ENCODE data around the gene LIPC.
A peak's percentile ranks its signal among the peaks of the same experiment; 100 is the strongest.

LIPC gene

DNA sequence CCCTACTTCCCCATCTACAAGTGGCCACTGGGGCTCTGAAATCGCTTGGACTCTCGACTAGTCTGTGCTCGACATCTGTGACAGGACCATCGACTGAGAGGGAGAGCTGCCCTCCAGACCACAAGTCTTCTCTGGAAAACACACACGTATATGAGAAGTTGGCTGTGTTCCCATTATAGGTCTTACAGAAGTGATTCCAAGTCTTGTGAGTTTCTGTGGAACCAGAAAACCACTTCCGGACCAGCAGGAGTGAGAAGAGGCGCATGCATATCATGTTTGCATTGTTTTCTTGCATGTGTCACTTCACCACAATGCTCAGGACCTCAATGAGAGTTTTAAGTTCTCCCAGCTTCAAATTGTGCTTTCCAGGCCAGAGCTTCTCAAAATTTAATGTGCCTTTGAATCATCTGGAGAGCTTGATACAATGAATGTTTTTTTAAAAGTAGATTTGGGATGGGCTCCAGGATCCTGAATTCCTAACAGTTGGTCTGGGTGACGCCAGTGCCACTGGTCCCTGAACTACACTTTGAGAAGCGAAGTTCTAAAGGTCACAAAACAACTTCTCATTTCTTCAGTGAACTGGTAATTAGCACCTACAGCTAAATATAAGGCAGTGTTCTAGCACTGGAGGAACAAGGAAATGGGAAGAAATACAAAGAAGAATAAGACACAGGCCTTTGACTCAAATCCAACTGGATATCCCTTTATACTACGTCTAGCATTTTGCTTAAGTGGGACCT is 15.7 kb downstream of the LIPC start:
- FAIRE-seq = no peak
- TF ChIP-seq POLR2A (IDR thresholded peaks at IDR 0.05; ENCODE audit: low read depth, low read length) = no peak
- no peak for DNase-seq (ENCODE audit: insufficient read length, low spot score)

DNA sequence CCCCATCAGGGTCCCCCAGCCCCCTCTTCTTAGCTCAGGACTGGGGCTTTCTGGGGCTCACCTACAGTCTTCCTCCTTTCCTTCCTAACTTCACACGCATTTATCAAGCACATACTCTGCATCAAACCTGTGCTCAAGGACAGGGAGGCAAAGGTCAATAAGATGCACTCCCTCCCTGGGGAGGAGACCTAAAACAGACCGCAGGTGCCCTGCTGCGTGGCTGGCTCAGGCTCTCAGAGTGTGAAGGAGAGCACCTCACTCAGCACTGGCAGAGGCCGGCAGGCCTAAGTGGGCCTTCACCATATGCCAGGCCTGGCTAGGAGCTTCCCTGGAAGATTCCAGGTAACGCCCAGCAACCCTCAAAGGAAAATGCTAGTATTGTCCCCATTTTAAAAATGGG is 16.5 kb downstream of the LIPC start:
- FAIRE-seq = no peak
- no peak for DNase-seq (ENCODE audit: insufficient read length, low spot score)
- no peak for TF ChIP-seq POLR2A (IDR thresholded peaks at IDR 0.05; ENCODE audit: low read depth, low read length)

GRCh38 chr15:58448906-58449305 is 17.1 kb downstream of the LIPC start:
- no peak for DNase-seq (ENCODE audit: insufficient read length, low spot score)
- FAIRE-seq = no peak
- no peak for TF ChIP-seq POLR2A (IDR thresholded peaks at IDR 0.05; ENCODE audit: low read depth, low read length)

- no peak for DNase-seq (ENCODE audit: insufficient read length, low spot score)
- no peak for TF ChIP-seq POLR2A (IDR thresholded peaks at IDR 0.05; ENCODE audit: low read depth, low read length)
- FAIRE-seq = no peak
Measured at GRCh38 chr15:58451826-58452225, 20.0 kb downstream of the LIPC start.

DNA sequence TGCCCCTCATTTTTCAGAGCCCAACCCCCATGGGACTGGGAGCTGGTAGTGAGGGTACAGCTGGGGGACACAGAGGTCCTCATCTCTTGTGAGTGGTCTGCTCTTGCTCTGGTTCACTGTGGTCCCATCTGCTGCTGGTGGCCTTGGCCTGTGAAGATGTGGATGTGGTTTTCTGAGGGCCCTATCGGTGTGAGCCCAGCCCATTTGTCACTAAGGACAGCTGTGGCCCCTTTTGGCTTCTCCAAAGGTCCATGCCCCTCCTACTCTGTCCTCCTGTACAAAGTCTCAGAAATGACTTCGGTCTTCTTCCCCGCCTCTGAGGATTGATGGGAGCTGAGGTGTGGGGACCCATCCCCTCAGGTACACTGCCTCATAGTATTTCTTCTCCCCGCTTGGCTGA is 21.0 kb downstream of the LIPC start:
- FAIRE-seq (no peak), DNase-seq (ENCODE audit: insufficient read length, low spot score) (no peak)
- no peak for TF ChIP-seq POLR2A (IDR thresholded peaks at IDR 0.05; ENCODE audit: low read depth, low read length)

- no peak for TF ChIP-seq POLR2A (IDR thresholded peaks at IDR 0.05; ENCODE audit: low read depth, low read length)
- no peak for DNase-seq (ENCODE audit: insufficient read length, low spot score)
- no peak for FAIRE-seq
Measured at GRCh38 chr15:58453931-58454793, 22.4 kb downstream of the LIPC start.

DNA sequence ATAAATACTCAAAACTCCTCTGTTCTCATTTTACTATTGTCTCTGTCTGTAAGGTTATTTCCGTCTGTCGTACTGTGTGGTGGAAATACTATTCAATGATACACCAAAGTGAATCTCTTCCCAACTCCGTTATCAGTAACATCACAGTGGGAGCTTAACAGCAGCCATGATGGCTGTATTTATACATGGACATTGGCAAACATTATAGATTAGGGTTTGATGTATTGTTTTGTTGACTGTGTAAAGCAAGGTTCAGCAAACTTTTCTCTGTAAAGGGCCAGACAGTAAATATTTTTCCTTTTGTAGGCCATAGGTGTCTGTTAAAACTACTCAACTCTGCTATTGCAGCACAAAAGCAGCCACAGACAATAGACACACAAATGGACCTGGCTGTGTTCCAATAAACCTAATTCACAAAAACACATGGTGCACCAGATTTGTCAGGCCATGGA is 23.2 kb downstream of the LIPC start:
- FAIRE-seq (no peak), DNase-seq (ENCODE audit: insufficient read length, low spot score) (no peak)
- TF ChIP-seq POLR2A (IDR thresholded peaks at IDR 0.05; ENCODE audit: low read depth, low read length) = no peak

DNA sequence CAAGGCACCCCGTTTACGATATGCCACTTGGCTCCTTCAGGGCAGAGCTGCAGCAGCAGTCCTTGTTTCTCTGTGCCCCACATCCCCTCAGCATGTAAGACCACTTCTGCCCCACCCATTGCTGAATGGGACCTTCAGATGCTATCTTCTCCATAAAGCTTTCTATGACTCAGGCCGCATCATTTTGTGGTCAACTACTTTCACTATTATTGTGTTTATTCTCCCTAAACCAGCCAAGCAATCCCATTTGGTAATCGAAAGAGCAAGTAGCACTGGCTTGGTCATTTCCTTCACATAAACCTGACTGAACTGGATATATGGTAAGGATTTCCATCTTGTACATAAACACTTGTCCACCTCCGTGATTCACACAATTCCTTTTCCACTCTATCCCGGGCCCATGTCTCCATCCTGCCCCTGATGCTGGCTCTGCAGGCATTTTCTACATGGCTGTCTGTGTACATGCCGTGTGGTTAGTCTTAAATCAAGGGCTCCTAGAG is 25.7 kb downstream of the LIPC start:
- DNase-seq (ENCODE audit: insufficient read length, low spot score) (peak; percentile 20), FAIRE-seq (no peak)
- TF ChIP-seq POLR2A (IDR thresholded peaks at IDR 0.05; ENCODE audit: low read depth, low read length) = no peak

GRCh38 chr15:58458076-58458475 is 26.3 kb downstream of the LIPC start:
- no peak for TF ChIP-seq POLR2A (IDR thresholded peaks at IDR 0.05; ENCODE audit: low read depth, low read length)
- FAIRE-seq (no peak), DNase-seq (ENCODE audit: insufficient read length, low spot score) (no peak)

- no peak for TF ChIP-seq POLR2A (IDR thresholded peaks at IDR 0.05; ENCODE audit: low read depth, low read length)
- FAIRE-seq (no peak), DNase-seq (ENCODE audit: insufficient read length, low spot score) (no peak)
Measured at GRCh38 chr15:58459045-58459444, 27.3 kb downstream of the LIPC start.

DNA sequence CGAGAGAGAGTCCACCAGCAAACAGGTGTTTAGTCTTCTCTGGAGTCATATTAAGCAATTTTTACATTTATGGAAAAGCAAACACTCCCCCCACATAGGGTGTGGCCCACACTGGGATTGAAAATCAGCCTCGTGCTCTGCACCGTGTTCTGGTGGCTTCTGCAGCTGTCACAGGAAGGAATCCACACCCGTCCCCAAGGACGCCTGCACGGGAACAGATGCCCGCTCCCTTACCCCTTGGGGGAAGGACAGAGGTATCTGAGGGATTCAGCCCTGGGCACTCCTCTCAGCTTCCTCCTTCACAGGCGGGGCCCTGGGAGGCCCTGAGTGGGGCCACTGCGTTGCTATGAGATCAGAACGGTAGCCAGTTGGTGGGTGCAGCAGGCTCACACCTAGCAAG is 27.8 kb downstream of the LIPC start:
- FAIRE-seq (no peak), DNase-seq (ENCODE audit: insufficient read length, low spot score) (no peak)
- TF ChIP-seq POLR2A (IDR thresholded peaks at IDR 0.05; ENCODE audit: low read depth, low read length) = no peak

DNA sequence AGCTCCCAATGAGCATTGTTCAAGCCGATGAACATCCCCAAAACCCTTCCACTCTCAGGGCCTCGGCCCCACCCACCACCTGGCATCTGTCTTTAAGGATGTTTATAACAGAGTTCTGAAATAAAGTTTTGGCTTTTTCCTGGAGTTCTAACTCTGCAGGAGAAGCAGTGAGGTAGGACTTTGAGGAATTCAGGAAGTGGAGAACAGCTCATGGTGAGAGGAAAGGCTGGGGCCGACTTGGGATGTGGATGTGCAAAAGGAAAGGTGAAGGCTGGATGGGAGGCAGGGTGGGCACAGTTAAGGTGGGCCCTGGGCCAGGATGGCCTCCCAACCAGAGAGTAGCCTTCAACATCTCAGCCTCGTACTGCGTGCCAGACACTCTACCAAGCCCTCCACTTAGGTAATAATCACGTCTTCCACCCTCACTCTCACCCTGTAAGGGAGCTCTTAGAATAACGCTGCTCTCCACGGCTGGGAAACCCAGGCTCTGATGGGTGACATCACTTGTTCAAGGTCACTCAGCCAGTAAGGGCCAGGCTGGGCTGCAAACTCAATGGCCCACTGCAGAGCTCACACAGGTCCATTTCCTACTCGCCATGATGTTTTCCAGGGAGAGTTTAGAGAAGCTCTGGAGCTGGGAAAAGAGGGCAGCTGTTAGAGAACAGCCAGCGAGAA is 28.5 kb downstream of the LIPC start:
- FAIRE-seq (no peak), DNase-seq (ENCODE audit: insufficient read length, low spot score) (no peak)
- TF ChIP-seq POLR2A (IDR thresholded peaks at IDR 0.05; ENCODE audit: low read depth, low read length) = no peak

GRCh38 chr15:58460872-58461271 is 29.1 kb downstream of the LIPC start:
- FAIRE-seq = no peak
- DNase-seq (ENCODE audit: insufficient read length, low spot score) = no peak
- TF ChIP-seq POLR2A (IDR thresholded peaks at IDR 0.05; ENCODE audit: low read depth, low read length) = no peak

DNA sequence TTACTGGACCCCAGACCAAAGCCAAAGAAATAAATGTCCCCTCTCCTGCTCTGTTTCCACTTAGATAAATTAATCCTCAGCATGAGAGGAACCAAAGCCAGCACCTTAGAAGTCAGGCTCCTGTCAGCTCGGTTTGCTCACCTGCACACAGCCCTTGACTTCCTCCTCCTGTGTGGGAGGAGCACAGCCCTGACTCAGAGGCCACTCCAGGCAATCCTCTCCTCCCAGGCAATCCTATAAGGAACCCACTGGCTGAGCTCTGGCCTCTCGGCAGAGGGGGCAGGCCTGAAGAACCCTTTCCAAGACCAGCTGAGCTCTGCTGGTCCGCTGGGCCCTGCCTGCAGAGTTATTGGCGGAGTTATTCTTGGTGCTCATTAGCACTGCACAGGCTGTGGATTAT is 30.8 kb downstream of the LIPC start:
- DNase-seq (ENCODE audit: insufficient read length, low spot score) (no peak), FAIRE-seq (no peak)
- TF ChIP-seq POLR2A (IDR thresholded peaks at IDR 0.05; ENCODE audit: low read depth, low read length) = no peak
